H9 (cell line): ENCODE data around the gene COL3A1. TPM values are rescaled to one million over a fixed set of nuclear protein-coding genes. Genes with fewer than 3 reads are reported as not detected.

Source experiments
- DNase-seq: peaks from one replicate; pipeline ENCODE4 v3.0.0-alpha.2; 2017
- H2AFZ ChIP-seq: one replicate; pipeline ENCODE4 v1.6.1; 2013; ENCODE audit warnings: mild to moderate bottlenecking, low read length, control low read depth, moderate library complexity
- H2AK5ac ChIP-seq: 2 replicates; pipeline ENCODE4 v1.6.1; 2013; ENCODE audit warnings: low read length, control low read depth, mixed read lengths; ENCODE audit not compliant: insufficient read length
- H2BK120ac ChIP-seq: one replicate; pipeline ENCODE4 v1.6.1; 2013; ENCODE audit warnings: low read depth, mild to moderate bottlenecking, low read length, control low read depth, inconsistent platforms; ENCODE audit not compliant: poor library complexity, severe bottlenecking
- H2BK12ac ChIP-seq: 2 replicates; pipeline ENCODE4 v1.6.1; 2013; ENCODE audit warnings: low read length, control low read depth, mixed read lengths, low read depth; ENCODE audit not compliant: insufficient read length
- H2BK15ac ChIP-seq: 2 replicates; pipeline ENCODE4 v1.6.1; 2013; ENCODE audit warnings: low read depth, low read length, control low read depth
- H2BK20ac ChIP-seq: one replicate; pipeline ENCODE4 v1.6.1; 2013; ENCODE audit warnings: low read depth, mild to moderate bottlenecking, low read length, control low read depth, inconsistent platforms; ENCODE audit not compliant: poor library complexity, severe bottlenecking
- H2BK5ac ChIP-seq: 2 replicates; pipeline ENCODE4 v1.6.1; 2013; ENCODE audit warnings: low read length, control low read depth, mixed read lengths; ENCODE audit not compliant: insufficient read length
- H3K14ac ChIP-seq: 2 replicates; pipeline ENCODE4 v1.6.1; 2013; ENCODE audit warnings: low read length, control low read depth; ENCODE audit not compliant: insufficient read depth
- H3K18ac ChIP-seq: 2 replicates; pipeline ENCODE4 v1.6.1; 2013; ENCODE audit warnings: low read depth, mild to moderate bottlenecking, mixed read lengths, low read length, control low read depth; ENCODE audit not compliant: insufficient read length
- H3K23ac ChIP-seq: 2 replicates; pipeline ENCODE4 v1.6.1; 2013; ENCODE audit warnings: low read length, control low read depth, mixed read lengths, low read depth; ENCODE audit not compliant: insufficient read length
- H3K23me2 ChIP-seq: 2 replicates; pipeline ENCODE4 v1.6.1; 2013; ENCODE audit warnings: low read depth, mild to moderate bottlenecking, mixed read lengths, low read length, control low read depth; ENCODE audit not compliant: insufficient read length, poor library complexity, severe bottlenecking
- H3K27ac ChIP-seq: 2 replicates; pipeline ENCODE4 v1.5.1; 2013; ENCODE audit warnings: low read length, control low read depth, mixed read lengths, low read depth; ENCODE audit not compliant: insufficient read length
- H3K27me3 ChIP-seq: 2 replicates; pipeline ENCODE4 v1.6.1; 2013; ENCODE audit warnings: low read length, control low read depth, inconsistent platforms; ENCODE audit not compliant: insufficient read depth
- H3K4ac ChIP-seq: 2 replicates; pipeline ENCODE4 v1.6.1; 2013; ENCODE audit warnings: low read depth, mild to moderate bottlenecking, control low read depth, inconsistent platforms, low read length, moderate library complexity
- H3K4me1 ChIP-seq: 2 replicates; pipeline ENCODE4 v1.6.1; 2013; ENCODE audit warnings: low read length, control low read depth, inconsistent platforms; ENCODE audit not compliant: insufficient read depth
- H3K4me2 ChIP-seq: 2 replicates; pipeline ENCODE4 v1.6.1; 2013; ENCODE audit warnings: low read length, control low read depth, mixed read lengths; ENCODE audit not compliant: insufficient read length, insufficient read depth
- H3K56ac ChIP-seq: 2 replicates; pipeline ENCODE4 v1.6.1; 2013; ENCODE audit warnings: low read depth, mild to moderate bottlenecking, mixed read lengths, low read length, control low read depth; ENCODE audit not compliant: insufficient read length
- H3K79me1 ChIP-seq: 2 replicates; pipeline ENCODE4 v1.6.1; 2013; ENCODE audit warnings: low read depth, mild to moderate bottlenecking, moderate library complexity, low read length, control low read depth, inconsistent platforms; ENCODE audit not compliant: insufficient read depth, poor library complexity, severe bottlenecking
- H3K79me2 ChIP-seq: 2 replicates; pipeline ENCODE4 v1.6.1; 2013; ENCODE audit warnings: low read length, control low read depth, inconsistent platforms; ENCODE audit not compliant: insufficient read depth
- H3K9ac ChIP-seq: 2 replicates; pipeline ENCODE4 v1.6.1; 2013; ENCODE audit warnings: low read length, control low read depth, mixed read lengths; ENCODE audit not compliant: insufficient read length; ENCODE audit errors: extremely low read depth
- H3K9me3 ChIP-seq: one replicate; pipeline ENCODE4 v1.6.1; 2013; ENCODE audit warnings: low read depth, low read length, inconsistent platforms; ENCODE audit not compliant: control insufficient read depth
- H3T11ph ChIP-seq: one replicate; pipeline ENCODE4 v1.6.1; 2013; ENCODE audit warnings: mild to moderate bottlenecking, low read length, control low read depth, inconsistent platforms
- H4K20me1 ChIP-seq: one replicate; pipeline ENCODE4 v1.6.1; 2013; ENCODE audit not compliant: control insufficient read depth, insufficient read length, insufficient read depth
- H4K5ac ChIP-seq: 2 replicates; pipeline ENCODE4 v1.6.1; 2013; ENCODE audit warnings: low read depth, mild to moderate bottlenecking, mixed read lengths, low read length, control low read depth; ENCODE audit not compliant: insufficient read length
- H4K8ac ChIP-seq: replicated peaks from 2 replicates; pipeline ENCODE4 v1.6.1; 2013; ENCODE audit warnings: low read length, control low read depth, mixed read lengths, low read depth; ENCODE audit not compliant: insufficient read length
- H4K91ac ChIP-seq: 2 replicates; pipeline ENCODE4 v1.6.1; 2013; ENCODE audit warnings: low read depth, mild to moderate bottlenecking, moderate library complexity, mixed read lengths, low read length, control low read depth; ENCODE audit not compliant: insufficient read length
- H3K27ac Mint-ChIP-seq, 3 experiments: 2 replicates in 2 of 3; 3 replicates in 1 of 3; pipeline ENCODE4 v1.8.0; 2020 to 2021; ENCODE audit warnings: mixed read lengths in 3 of 3, mild to moderate bottlenecking in 1 of 3, moderate library complexity in 1 of 3
- H3K27me3 Mint-ChIP-seq: 2 replicates; pipeline ENCODE4 v1.8.0; 2021; ENCODE audit warnings: low read depth, mild to moderate bottlenecking, moderate library complexity, mixed read lengths
- H3K36me3 Mint-ChIP-seq, 3 experiments: 2 replicates in 2 of 3; 3 replicates in 1 of 3; pipeline ENCODE4 v1.8.0; 2020 to 2021; ENCODE audit warnings: low read depth in 3 of 3, mixed read lengths in 3 of 3; ENCODE audit not compliant: insufficient read depth in 1 of 3
- H3K4me1 Mint-ChIP-seq, 2 experiments: 2 replicates each; pipeline ENCODE4 v1.8.0; 2020; ENCODE audit warnings: mixed read lengths in 2 of 2
- H3K4me3 Mint-ChIP-seq, 2 experiments: 2 replicates in 1 of 2; 3 replicates in 1 of 2; pipeline ENCODE4 v1.8.0; 2020 to 2021; ENCODE audit warnings: mild to moderate bottlenecking in 2 of 2, mixed read lengths in 2 of 2, moderate library complexity in 1 of 2
- H3K9me3 Mint-ChIP-seq, 2 experiments: 2 replicates in 1 of 2; 3 replicates in 1 of 2; pipeline ENCODE4 v1.8.0; 2020; ENCODE audit warnings: mild to moderate bottlenecking in 2 of 2, mixed read lengths in 2 of 2, moderate library complexity in 1 of 2
- CTCF ChIP-seq: fragments of 200-600 bp; sonication (generic); conservative IDR thresholded peaks from 3 replicates; pipeline ENCODE4 v1.8.0; 2021; ENCODE audit warnings: antibody characterized with exemption, mild to moderate bottlenecking
- WGBS: extraction: QIAGEN DNeasy Blood & Tissue Kit; methylation state at CpG from one replicate; pipeline ENCODE4 v1.1.7; 2013; ENCODE audit warnings: missing lambda C conversion rate, low lambda C conversion rate, mixed read lengths; ENCODE audit not compliant: insufficient read length; ENCODE audit errors: extremely low coverage; 5-methylcytosine and 5-hydroxymethylcytosine counted together
- total RNA-seq: library from RNA; stranded (reverse); gene quantifications from 2 replicates; pipeline ENCODE4 v1.2.1, GENCODE V29; 2021

Gene COL3A1
- total RNA-seq, 1 experiment from 2014 or later = not detected

- no peak overlapping the region for H3K4me2 ChIP-seq
- no peak overlapping the region for H3K27ac Mint-ChIP-seq
Observed at GRCh38 chr2:189020179-189020578, 46.0 kb downstream of the COL3A1 start.

More at GRCh38 chr2:189020179-189020578, 46.0 kb downstream of the COL3A1 start:
- H3K27me3 ChIP-seq = no peaks in the 10 kb centered on the region
- TF ChIP-seq CTCF = no peak
- H2BK12ac ChIP-seq = no peak overlapping the region
- no peak overlapping the region for H2AK5ac ChIP-seq
- no peaks in the 10 kb centered on the region for H3K23me2 ChIP-seq
- H3K79me1 ChIP-seq = no peaks in the 10 kb centered on the region
- DNase-seq = no peak
- H2BK5ac ChIP-seq = no peak overlapping the region
- H4K8ac ChIP-seq = no peak overlapping the region
- Mint-ChIP-seq H3K4me3 (no peak overlapping the region), H3K36me3 (no peaks in the 10 kb centered on the region), H3K9me3 (no peaks in the 10 kb centered on the region), H3K4me1 (peaks cover 9 to 11% of the 10 kb centered on the region in 2 experiments), H3K27me3 (no peaks in the 10 kb centered on the region)
- H3K9me3 ChIP-seq = no peaks in the 10 kb centered on the region
- H3K14ac ChIP-seq = no peak overlapping the region
- no peaks in the 10 kb centered on the region for H4K20me1 ChIP-seq
- H3K4ac ChIP-seq = no peak overlapping the region
- no peaks in the 10 kb centered on the region for H3K79me2 ChIP-seq
- H2BK15ac ChIP-seq = no peak overlapping the region
- no peak overlapping the region for H2AFZ ChIP-seq
- H4K91ac ChIP-seq = no peak overlapping the region
- no peak overlapping the region for H3T11ph ChIP-seq
- no peak overlapping the region for H2BK120ac ChIP-seq
- H3K18ac ChIP-seq = no peak overlapping the region
- H3K27ac ChIP-seq = no peak overlapping the region
- H3K56ac ChIP-seq = no peak overlapping the region
- no peak overlapping the region for H2BK20ac ChIP-seq
- WGBS = no CpG with 5 or more reads among the region's 1 CpG
- H3K23ac ChIP-seq = no peak overlapping the region
- no peaks in the 10 kb centered on the region for H3K4me1 ChIP-seq
- H3K9ac ChIP-seq = no peak overlapping the region
- no peak overlapping the region for H4K5ac ChIP-seq
